ENCODE data around the gene QRFP. TPM values are rescaled to one million over a fixed set of nuclear protein-coding genes. Genes with fewer than 3 reads are reported as not detected.

The QRFP gene
- total and polyA plus RNA-seq, 5 donors: 0.05 TPM; not detected in 4

DNA sequence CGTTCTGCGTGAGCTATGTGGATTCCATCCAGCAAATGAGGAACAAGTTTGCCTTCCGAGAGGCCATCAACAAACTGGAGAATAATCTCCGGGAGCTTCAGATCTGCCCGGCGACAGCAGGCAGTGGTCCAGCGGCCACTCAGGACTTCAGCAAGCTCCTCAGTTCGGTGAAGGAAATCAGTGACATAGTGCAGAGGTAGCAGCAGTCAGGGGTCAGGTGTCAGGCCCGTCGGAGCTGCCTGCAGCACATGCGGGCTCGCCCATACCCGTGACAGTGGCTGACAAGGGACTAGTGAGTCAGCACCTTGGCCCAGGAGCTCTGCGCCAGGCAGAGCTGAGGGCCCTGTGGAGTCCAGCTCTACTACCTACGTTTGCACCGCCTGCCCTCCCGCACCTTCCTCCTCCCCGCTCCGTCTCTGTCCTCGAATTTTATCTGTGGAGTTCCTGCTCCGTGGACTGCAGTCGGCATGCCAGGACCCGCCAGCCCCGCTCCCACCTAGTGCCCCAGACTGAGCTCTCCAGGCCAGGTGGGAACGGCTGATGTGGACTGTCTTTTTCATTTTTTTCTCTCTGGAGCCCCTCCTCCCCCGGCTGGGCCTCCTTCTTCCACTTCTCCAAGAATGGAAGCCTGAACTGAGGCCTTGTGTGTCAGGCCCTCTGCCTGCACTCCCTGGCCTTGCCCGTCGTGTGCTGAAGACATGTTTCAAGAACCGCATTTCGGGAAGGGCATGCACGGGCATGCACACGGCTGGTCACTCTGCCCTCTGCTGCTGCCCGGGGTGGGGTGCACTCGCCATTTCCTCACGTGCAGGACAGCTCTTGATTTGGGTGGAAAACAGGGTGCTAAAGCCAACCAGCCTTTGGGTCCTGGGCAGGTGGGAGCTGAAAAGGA lies 10.9 kb downstream of the QRFP start:
- 81% methylated on average over 35 of the region's 35 CpGs for WGBS
- Histone ChIP-seq H3K27me3 (ENCODE audit: control insufficient read depth, insufficient read depth) (no peaks in the 10 kb centered on the region), H3K4me3 (ENCODE audit: low read length) (no peak overlapping the region), H3K9me3 (ENCODE audit: control insufficient read depth, low read length) (no peaks in the 10 kb centered on the region), H3K4me1 (ENCODE audit: control insufficient read depth, insufficient read depth, low read length) (no peaks in the 10 kb centered on the region), H3K27ac (ENCODE audit: low read length) (no peak overlapping the region)
- DNase-seq: peak in 1 of 3 donors; percentile 51
- ATAC-seq: peak in 1 of 2 donors; percentile 10
- intact Hi-C loops (cut with DNase I): no loop called here

GRCh38 chr9:130884542-130885483 lies 11.8 kb downstream of the QRFP start:
- peak in 2 of 3 donors; percentile 63 to 66 for DNase-seq
- no peaks in the 10 kb centered on the region for H3K27me3 ChIP-seq (ENCODE audit: control insufficient read depth, insufficient read depth)
- no peak overlapping the region for H3K27ac ChIP-seq (ENCODE audit: low read length)
- H3K4me3 ChIP-seq (ENCODE audit: low read length): no peak overlapping the region
- no peaks in the 10 kb centered on the region for H3K9me3 ChIP-seq (ENCODE audit: control insufficient read depth, low read length)
- 82% methylated on average over 47 of the region's 47 CpGs for WGBS
- no peaks in the 10 kb centered on the region for H3K4me1 ChIP-seq (ENCODE audit: control insufficient read depth, insufficient read depth, low read length)
- peak in 1 of 2 donors; percentile 10 for ATAC-seq
- intact Hi-C loops (cut with DNase I): no loop called here

GRCh38 chr9:130884111-130884531 lies 12.5 kb downstream of the QRFP start:
- intact Hi-C loops (cut with DNase I): no loop called here
- no peaks in the 10 kb centered on the region for H3K9me3 ChIP-seq (ENCODE audit: control insufficient read depth, low read length)
- H3K4me3 ChIP-seq (ENCODE audit: low read length): no peak overlapping the region
- no peak for ATAC-seq
- WGBS: 86% methylated on average over 25 of the region's 25 CpGs
- peak in 1 of 3 donors; percentile 55 for DNase-seq
- no peaks in the 10 kb centered on the region for H3K4me1 ChIP-seq (ENCODE audit: control insufficient read depth, insufficient read depth, low read length)
- H3K27me3 ChIP-seq (ENCODE audit: control insufficient read depth, insufficient read depth): no peaks in the 10 kb centered on the region
- H3K27ac ChIP-seq (ENCODE audit: low read length): no peak overlapping the region

GRCh38 chr9:130883479-130883878 lies 13.1 kb downstream of the QRFP start:
- ATAC-seq (no peak), DNase-seq (peak in 1 of 3 donors; percentile 29)
- Histone ChIP-seq H3K27me3 (ENCODE audit: control insufficient read depth, insufficient read depth) (no peaks in the 10 kb centered on the region), H3K4me1 (ENCODE audit: control insufficient read depth, insufficient read depth, low read length) (no peaks in the 10 kb centered on the region), H3K4me3 (ENCODE audit: low read length) (no peak overlapping the region), H3K9me3 (ENCODE audit: control insufficient read depth, low read length) (no peaks in the 10 kb centered on the region), H3K27ac (ENCODE audit: low read length) (no peak overlapping the region)
- intact Hi-C loops (cut with DNase I): no loop called here
- WGBS: 73% methylated on average over 5 of the region's 5 CpGs

- DNase-seq (peak in 1 of 3 donors; percentile 9), ATAC-seq (no peak)
- Histone ChIP-seq H3K27ac (ENCODE audit: low read length) (no peak overlapping the region), H3K4me3 (ENCODE audit: low read length) (no peak overlapping the region), H3K9me3 (ENCODE audit: control insufficient read depth, low read length) (no peaks in the 10 kb centered on the region), H3K4me1 (ENCODE audit: control insufficient read depth, insufficient read depth, low read length) (no peaks in the 10 kb centered on the region), H3K27me3 (ENCODE audit: control insufficient read depth, insufficient read depth) (no peaks in the 10 kb centered on the region)
- intact Hi-C loops (cut with DNase I): no loop called here
- 91% methylated on average over 15 of the region's 15 CpGs for WGBS
These were observed 13.9 kb downstream of the QRFP start for GRCh38 chr9:130882696-130883225.

DNA sequence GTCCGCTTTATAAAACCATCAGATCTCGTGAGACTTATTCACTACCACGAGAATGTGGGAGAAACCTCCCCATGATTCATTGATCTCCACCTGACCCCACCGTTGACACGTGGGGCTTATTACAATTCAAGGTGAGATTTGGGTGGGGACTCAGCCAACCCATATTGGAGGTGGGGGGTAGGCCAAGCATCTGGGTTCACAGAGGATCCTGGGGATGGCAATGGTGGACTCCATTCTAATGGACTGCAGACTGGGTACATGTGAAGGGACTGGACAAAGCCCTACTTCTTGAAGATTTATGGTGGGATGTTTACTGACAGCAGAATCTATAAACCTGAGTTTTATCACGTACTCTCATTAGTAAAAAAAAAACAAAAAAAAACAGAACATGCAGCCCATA lies 15.1 kb downstream of the QRFP start:
- H3K9me3 ChIP-seq (ENCODE audit: control insufficient read depth, low read length): no peaks in the 10 kb centered on the region

GRCh38 chr9:130880599-130881220 lies 15.9 kb downstream of the QRFP start:
- no peaks in the 10 kb centered on the region for H3K9me3 ChIP-seq (ENCODE audit: control insufficient read depth, low read length)
- 93% methylated on average over 16 of the region's 16 CpGs for WGBS
- no peak for ATAC-seq

More for the DNA sequence above, 15.1 kb downstream of the QRFP start:
- Histone ChIP-seq H3K27me3 (ENCODE audit: control insufficient read depth, insufficient read depth) (no peaks in the 10 kb centered on the region), H3K4me1 (ENCODE audit: control insufficient read depth, insufficient read depth, low read length) (no peaks in the 10 kb centered on the region), H3K27ac (ENCODE audit: low read length) (no peak overlapping the region), H3K4me3 (ENCODE audit: low read length) (no peak overlapping the region)
- peak in 1 of 3 donors; percentile 6 for DNase-seq
- no peak for ATAC-seq
- intact Hi-C loops (cut with DNase I): no loop called here
- 91% methylated on average over 6 of the region's 6 CpGs for WGBS

DNA sequence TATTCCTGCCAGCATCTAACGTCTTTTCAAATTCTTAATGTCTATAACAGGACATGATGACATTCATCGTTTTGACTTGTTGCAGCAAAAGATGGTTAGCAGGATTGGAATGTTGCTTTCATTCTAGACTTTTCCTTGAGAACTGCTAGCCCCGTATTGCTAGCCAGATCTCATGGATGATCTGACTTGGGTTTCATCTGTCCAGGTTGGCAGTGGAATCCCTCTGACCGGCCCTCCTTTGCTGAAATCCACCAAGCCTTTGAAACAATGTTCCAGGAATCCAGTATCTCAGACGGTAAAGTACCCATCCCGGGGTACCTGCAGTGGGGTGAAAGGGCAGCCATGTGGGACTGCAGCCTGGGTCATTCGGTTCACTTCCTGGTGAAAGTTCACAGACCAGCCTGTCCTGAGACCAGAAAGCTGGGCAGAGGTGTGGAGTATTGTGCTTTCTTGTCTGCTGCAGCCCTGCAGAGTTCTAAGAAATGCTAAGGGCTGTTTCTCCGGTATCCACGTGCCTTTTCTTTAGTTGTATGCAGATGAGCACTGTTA lies 16.7 kb downstream of the QRFP start:
- H3K4me1 ChIP-seq (ENCODE audit: control insufficient read depth, insufficient read depth, low read length): no peaks in the 10 kb centered on the region
- H3K27ac ChIP-seq (ENCODE audit: low read length): no peak overlapping the region
- intact Hi-C loops (cut with DNase I): no loop called here
- H3K27me3 ChIP-seq (ENCODE audit: control insufficient read depth, insufficient read depth): no peaks in the 10 kb centered on the region
- no peak overlapping the region for H3K4me3 ChIP-seq (ENCODE audit: low read length)
- ATAC-seq: no peak
- peak in 1 of 3 donors; percentile 2 for DNase-seq
- H3K9me3 ChIP-seq (ENCODE audit: control insufficient read depth, low read length): no peaks in the 10 kb centered on the region
- 89% methylated on average over 9 of the region's 9 CpGs for WGBS

More at GRCh38 chr9:130880599-130881220, 15.9 kb downstream of the QRFP start:
- DNase-seq: peak in 1 of 3 donors; percentile 2
- no peak overlapping the region for H3K4me3 ChIP-seq (ENCODE audit: low read length)
- H3K4me1 ChIP-seq (ENCODE audit: control insufficient read depth, insufficient read depth, low read length): no peaks in the 10 kb centered on the region
- intact Hi-C loops (cut with DNase I): no loop called here
- H3K27me3 ChIP-seq (ENCODE audit: control insufficient read depth, insufficient read depth): no peaks in the 10 kb centered on the region
- no peak overlapping the region for H3K27ac ChIP-seq (ENCODE audit: low read length)

- no peaks in the 10 kb centered on the region for H3K9me3 ChIP-seq (ENCODE audit: control insufficient read depth, low read length)
- peaks cover 3% of the 10 kb centered on the region for H3K4me1 ChIP-seq (ENCODE audit: control insufficient read depth, insufficient read depth, low read length)
- DNase-seq: no peak
- WGBS: 95% methylated on average over 6 of the region's 6 CpGs
- no peak for ATAC-seq
- H3K27ac ChIP-seq (ENCODE audit: low read length): no peak overlapping the region
- no peaks in the 10 kb centered on the region for H3K27me3 ChIP-seq (ENCODE audit: control insufficient read depth, insufficient read depth)
- intact Hi-C loops (cut with DNase I): no loop called here
- H3K4me3 ChIP-seq (ENCODE audit: low read length): no peak overlapping the region
These were observed 18.3 kb downstream of the QRFP start for GRCh38 chr9:130878295-130878694.

- 97% methylated on average over 6 of the region's 6 CpGs for WGBS
- ATAC-seq (no peak), DNase-seq (peak in 1 of 3 donors; percentile 6)
- no peaks in the 10 kb centered on the region for H3K27me3 ChIP-seq (ENCODE audit: control insufficient read depth, insufficient read depth)
- no peaks in the 10 kb centered on the region for H3K9me3 ChIP-seq (ENCODE audit: control insufficient read depth, low read length)
- no peak overlapping the region for H3K4me3 ChIP-seq (ENCODE audit: low read length)
- peaks cover 3% of the 10 kb centered on the region for H3K4me1 ChIP-seq (ENCODE audit: control insufficient read depth, insufficient read depth, low read length)
- intact Hi-C loops (cut with DNase I): no loop called here
- H3K27ac ChIP-seq (ENCODE audit: low read length): no peak overlapping the region
These were observed 19.3 kb downstream of the QRFP start for GRCh38 chr9:130877300-130877699.
